Measurements from ENCODE around the gene CDHR3.

Gene CDHR3

DNA sequence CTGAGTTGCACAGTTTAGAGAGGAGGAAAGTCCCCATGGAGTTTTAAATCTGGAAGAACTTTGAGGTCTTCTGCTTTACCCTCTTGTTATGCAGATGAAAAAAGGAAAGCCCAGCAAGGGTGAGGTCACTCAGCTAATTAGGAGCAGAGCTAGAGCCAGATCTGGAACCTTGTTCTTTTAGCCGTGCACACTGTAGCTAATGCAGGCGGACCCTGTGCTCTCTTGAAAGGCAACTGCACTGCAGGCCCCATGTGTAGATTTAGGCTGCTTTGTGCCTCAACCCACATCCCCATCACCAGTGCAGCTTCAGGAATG is 85.6 kb downstream of the CDHR3 start:
- FAIRE-seq (no peak), DNase-seq (ENCODE audit: low spot score) (no peak)

DNA sequence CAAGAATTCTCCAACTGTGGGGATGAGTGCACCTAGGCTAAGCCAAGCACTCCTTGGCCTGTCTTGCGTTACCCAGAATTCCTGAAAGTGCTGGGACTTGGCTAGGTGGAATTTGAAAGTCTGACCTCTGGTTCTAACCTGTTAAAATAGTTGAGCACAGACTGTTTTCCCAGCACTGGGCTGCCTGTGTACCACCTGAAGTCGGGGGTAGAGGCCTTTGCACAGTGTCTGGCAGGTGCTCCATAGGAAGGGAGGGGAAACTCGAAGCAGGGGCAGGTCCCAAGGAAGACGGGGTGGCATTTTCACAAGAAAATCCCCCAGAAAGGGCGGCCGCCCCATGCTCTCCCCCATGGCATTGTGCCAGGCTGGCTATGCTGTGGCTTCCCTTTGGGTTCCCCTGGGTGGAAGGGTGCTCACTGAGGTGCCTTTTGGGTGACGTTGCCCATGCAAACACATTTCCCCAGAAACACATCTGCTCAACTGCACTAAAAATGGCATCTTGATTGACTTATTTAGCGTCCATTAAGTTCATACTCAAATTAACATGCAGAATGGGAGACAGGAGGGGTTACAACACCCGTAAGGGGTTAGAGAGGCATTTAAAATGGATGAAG is 86.2 kb downstream of the CDHR3 start:
- FAIRE-seq (no peak), DNase-seq (ENCODE audit: low spot score) (no peak)

DNA sequence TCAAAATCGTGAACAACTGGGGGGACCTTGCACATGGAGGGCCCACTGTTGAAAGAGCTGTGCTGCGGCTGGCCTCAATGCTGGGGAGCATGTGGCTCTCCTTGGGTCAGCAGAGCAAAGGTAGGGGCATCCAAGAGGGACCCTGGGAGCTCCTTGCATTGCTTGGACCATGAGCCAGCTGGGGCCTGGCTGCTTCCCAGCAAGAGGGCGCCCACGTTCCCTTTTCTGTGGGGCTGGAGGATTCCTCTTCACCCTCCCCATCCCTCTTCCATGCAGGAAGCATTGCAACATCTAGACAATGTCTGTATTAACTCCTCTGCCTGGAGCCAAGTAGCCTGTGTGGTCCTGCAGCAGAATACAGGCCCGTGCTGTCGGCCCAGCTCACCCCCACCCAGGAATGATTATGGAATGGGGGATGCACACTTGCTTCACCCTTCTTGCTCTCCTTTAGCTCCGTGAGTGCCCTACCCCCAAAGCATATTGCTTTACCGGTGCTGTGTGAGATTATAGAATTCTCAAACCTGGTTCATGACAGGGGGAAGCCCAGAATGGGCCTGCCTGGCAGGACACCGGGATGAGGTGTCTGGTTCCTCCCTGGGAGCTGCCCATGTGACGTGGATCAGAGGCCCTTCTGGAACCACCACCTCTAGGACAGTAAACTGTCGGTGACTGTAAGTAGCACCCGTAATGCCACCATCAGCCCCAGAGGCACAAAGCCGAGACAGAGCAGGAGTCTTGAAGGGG is 87.1 kb downstream of the CDHR3 start:
- no peak for FAIRE-seq

DNA sequence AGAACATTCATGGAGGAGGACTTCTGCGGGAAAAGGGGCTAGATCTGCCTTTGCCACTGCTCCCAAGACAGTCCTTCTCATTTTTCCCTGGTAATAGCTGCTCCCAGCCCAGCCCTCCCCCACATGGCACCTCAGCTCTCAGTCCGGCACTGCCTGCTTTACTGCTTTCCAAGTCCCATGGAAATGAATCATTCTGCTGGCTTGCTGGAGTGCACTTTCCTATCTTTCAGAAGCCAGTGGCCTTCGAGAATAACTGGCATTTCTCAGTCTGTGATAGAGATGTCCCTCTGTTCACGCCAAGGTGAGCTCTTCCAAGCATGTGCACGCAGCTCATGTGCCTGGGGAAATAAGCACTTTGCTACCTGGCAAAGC is 87.7 kb downstream of the CDHR3 start:
- FAIRE-seq, result no peak
- peak; percentile 64 for DNase-seq (ENCODE audit: low spot score)

More for the DNA sequence above, 87.1 kb downstream of the CDHR3 start:
- peak; percentile 70 for DNase-seq (ENCODE audit: low spot score)

DNA sequence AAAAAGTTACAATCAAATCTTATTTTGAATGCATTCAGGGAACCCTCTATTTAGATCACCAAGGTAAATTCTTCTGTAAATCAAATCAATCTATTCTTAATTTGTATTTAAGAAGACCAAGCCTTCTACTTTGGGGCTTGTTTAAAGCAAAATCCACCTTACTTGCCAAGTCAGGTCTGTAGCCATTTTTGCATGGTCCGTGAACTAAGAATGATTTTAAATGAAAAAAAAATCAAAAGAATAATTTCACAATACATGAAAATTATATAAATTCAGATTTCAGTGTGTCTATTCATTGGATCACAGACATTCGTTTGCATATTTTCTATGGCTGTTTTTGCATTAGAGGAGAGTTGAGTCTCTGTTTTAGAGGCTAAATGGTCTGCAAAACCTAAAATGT is 89.6 kb downstream of the CDHR3 start:
- no peak for FAIRE-seq
- DNase-seq (ENCODE audit: low spot score), result no peak

DNA sequence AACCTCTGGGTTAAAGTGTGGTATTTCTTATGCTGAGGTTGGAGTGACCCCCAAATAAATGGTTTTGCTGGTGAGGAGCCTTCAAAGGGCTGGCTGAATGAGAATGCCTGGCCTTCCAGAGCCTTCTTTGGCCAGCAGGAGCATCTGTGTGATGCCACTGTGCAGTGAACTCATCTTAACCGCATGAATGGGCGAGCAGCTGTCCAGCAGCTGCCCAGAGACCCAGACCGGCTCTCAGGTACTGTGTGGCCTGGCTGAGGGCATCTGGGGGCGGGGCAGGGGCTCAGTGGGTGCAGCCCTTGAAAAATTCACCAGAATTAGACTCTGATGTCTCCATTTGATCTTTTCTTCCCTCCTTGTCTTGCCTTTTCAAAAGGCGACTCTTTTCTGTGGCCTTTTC is 90.0 kb downstream of the CDHR3 start:
- DNase-seq (ENCODE audit: low spot score), result no peak
- FAIRE-seq, result no peak

DNA sequence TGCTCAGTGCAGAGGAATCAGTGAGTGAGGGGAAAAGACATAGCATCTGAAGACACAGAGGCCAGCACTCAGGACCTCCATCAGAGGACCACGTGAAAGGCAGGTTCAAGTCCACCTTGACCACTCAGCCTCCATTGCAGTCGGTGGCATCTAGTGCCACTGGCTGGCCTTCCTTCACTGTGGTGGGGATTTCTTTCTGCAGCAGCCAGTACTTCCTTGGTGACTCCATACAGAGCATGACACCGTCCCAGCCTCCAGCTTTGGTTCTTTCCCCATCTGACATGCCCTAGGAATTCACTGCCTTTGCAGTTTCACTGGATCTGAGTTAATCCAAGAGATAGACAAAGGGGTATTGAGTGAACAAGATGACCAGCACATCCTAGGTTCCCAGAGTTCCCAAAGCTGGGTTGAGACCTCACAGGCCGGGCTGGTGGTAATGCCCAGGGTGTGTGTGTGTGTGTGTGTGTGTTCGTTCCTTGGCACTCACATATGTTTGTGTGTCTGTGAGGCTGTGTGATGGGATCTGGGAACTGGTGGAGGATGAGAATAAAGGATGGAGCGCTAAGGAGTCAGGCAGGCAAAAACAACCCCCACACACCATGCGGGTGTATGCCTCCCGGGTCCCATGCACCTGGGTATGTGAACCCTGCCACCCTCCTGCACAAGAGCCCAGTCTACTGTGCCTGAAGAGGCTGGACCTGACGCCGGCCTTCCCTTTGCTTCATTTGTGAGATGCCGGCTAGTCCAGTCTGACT is 91.3 kb downstream of the CDHR3 start:
- FAIRE-seq (no peak), DNase-seq (ENCODE audit: low spot score) (no peak)

DNA sequence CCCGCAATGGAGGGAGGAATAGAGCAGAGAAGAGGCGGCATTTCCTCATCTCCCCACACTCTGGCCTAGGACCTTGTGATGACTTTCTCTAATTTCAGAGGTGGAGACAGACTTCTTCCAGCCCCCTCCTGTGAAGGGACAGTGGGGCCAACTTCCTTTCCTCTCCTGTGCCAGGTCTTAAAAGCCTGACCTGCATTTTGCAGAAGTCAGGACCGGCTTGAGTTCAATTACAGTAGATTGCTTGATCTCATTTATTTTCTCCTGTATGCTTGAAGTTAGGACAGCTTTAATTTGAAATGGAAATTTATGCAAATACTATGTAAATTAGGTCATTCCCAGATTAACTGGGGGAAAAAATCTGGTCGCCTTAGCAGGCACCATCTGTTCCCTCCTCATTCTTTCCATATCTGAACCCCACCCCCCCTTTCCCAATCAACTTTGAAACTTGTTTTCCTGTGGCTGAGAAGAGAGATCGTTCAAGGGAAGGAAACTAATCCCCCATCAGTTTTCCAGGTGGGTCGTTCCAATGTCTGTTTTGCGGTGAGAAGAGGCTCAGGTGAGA is 92.0 kb downstream of the CDHR3 start:
- FAIRE-seq (no peak), DNase-seq (ENCODE audit: low spot score) (no peak)

DNA sequence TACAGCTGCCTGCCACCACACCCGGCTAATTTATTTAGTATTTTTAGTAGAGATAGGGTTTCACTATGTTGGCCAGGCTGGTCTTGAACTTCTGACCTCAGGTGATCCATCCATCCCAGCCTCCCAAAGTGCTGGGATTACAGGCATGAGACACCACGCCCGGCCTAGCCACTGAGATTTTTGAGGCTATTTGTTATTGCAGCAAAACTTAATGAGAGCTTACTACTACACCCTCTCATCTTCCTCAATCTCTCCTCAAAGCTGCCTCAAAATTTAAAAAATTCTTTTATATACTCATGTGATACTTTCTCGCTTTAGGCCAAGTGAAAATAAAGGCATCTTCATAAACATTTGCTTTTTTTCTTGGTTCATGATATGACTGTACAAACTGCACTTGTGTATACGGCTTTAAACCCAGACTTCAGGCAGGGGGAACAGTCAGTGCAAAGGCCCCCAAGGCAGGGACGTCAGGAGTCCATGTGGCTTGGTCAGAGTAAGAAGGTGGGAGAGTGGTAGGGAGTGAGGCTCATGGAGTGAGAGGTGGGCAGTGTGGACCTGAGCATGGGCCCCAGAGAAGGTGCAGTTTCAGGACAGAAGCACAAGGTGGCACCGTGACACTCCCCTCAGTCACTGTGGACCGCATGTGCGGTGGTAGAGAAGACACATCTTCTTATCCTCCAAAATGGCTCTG is 93.6 kb downstream of the CDHR3 start:
- FAIRE-seq (peak; percentile 89), DNase-seq (ENCODE audit: low spot score) (peak; percentile 83)

DNA sequence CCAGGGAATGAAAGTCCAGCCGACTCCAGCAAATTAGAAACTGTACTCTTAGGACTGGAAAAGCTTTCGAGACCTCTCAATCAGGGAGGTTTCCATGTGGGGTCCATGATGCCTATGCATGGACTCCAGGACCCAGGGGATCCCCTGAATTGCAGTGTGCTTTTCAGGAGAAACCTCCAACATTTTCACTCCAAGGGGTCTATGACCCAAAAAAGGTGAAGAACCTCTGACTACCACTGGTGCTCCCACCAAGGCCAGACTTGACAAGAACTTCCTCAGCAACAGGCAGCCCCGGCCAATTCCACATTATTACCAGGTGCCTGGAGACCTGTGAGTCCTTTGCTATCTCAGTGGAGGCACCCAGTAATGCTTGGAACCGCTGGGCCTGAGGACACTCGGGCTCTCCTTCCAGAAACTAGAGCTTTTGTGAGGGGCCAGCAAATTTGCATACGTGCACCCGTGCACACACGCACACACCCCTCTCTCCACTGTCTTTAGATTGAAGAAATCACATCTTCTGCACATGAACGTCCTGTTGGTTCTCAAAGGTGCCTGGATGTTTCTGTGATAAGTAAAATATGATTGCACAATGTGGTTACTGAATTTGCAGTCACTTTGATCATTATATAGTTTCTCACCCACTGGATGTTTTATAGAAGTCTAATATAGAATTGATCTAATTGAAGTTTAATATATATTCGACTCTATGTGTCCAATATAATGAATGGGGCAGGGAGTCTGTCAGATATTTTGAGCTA is 94.3 kb downstream of the CDHR3 start:
- FAIRE-seq, result no peak
- DNase-seq (ENCODE audit: low spot score), result no peak

DNA sequence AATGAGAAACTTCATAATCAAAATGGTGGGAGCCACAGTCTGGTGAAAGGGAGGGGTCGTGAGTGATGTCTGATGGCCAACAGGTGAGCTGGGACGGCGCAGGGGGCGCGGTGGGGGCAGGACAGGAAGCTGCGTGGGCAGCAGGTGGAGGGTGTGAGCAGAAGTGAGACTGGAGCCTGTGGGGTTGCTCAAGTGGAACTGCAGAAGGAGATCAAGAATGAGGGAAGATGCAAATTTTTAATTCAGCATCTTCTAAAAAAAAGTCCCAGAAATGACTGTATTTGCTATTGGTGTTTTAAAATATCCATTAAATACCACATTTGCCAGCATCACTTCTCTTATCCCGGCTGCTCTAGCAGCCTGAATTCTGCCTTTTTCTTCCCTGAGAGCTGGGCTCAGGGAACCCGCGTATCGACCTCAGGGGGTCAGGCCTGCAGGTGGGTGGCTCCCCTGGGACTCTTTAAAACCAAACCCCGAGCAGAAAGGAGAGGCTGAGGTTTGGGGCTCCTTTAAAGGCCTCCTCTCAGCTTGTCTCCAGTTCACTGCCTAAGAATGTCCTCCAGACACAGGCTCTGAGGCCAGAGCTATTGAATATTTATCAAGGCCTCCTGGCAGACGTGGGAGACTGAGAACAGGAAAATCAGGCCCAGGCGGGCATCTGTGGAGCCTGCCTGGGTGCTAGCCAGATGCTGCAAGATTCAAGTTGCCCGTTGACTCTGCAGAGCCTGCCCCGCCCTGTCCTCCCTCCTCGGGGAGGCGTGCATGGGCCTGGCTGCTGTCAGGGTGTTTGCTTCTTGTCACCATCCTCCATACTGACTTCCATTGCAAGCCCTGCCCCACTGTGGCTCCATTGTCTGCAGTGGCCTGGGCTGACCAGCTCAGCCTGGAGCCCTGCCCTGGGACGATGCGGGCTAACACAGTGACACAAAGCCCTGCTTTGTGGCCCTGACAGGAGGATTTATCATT is 95.2 kb downstream of the CDHR3 start:
- DNase-seq (ENCODE audit: low spot score) (no peak), FAIRE-seq (peak; percentile 27)

DNA sequence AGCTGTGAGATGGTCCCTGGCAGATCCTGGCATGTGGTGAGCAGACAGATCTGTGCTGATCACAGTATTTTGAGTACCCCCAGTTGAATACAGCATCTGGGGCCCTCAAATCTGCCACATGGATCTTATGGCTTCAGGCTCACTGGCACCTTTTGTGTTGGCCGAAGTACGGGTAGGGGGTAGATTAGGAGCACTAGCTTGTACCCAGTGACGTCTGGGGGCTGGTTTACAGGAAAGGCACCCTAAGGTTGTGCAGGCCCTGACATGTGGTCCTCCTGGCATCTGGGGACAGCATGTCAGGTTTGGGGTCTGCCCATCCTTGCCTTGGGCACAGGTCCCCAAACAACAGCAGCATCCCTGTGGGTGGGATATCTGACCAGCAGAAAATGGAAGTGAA is 95.9 kb downstream of the CDHR3 start:
- DNase-seq (ENCODE audit: low spot score) (no peak), FAIRE-seq (no peak)

DNA sequence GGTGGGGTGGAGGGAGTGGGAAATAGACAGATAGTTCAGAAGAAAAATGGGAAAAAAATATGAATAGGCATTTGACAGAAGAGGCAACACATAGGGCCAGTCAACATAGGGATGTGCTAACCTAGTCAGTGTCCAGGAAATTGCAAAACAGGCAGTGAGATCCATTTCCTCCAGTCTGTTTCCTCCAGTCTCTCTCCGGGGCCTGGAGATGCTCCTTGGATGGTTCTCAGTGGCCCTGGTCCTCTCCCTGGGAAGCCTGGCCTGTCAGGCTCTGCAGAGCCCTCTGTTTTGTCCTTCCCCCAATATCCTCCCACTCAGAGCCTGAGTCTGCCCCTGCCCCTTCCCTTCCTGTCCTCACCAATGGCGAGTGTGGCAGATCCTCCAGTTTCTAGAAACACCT is 96.5 kb downstream of the CDHR3 start:
- FAIRE-seq (no peak), DNase-seq (ENCODE audit: low spot score) (no peak)

DNA sequence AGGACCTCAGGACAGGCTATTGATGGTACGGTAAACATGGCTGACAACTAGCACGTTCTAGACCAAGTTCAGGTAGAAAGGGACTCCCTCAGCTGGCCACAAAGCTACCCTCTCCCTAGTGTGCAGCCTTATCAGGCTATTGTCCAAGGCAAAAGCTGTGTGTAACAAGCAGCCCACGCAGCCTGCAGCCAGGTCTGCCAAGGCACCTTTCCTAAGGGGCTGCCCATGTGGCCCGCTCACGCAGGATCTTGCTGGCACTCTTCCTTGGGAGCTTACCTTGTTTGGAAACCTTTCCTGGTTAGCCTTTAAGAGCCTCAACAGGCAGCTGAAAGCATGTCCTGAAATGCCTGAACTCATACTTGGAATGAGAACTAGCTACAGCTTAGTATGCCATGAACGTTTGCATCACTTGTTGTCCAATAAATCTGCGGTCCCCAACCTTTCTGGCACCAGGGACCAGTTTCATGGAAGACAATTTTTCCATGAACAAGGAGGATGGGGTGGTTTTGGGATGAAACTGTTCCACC is 97.4 kb downstream of the CDHR3 start:
- FAIRE-seq, result no peak
- DNase-seq (ENCODE audit: low spot score), result no peak

DNA sequence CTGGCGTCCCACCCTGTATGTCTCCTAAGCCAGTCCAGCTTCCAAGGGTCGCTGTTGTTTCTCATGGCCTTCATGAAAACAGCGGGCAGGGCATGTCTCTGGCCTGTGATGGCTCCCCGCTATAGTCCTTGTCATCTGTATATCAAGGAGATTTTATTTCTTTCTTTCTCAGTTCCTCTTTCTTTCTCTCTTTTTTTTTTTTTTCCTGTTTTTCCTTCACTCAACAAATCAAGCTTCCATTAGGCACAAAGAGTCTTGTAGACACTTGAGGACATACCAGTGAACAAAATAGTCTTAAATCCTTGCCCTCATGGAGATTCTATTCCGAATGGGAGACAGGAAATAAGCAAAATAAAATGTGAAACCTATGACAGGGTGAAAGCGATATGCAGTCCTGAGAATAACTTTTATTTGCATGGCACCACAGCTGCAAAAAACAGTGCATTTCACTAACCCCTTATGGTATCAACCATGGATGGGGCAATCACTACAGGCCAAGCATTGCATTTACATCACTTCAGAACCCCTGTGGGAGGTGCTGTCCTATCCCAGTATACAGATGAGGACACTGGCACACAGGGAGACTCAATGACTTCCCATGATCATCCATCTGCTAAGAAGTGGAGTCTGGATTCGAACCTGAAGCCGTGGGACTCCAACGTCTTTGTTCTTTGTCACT is 98.4 kb downstream of the CDHR3 start:
- FAIRE-seq (no peak), DNase-seq (ENCODE audit: low spot score) (no peak)

DNA sequence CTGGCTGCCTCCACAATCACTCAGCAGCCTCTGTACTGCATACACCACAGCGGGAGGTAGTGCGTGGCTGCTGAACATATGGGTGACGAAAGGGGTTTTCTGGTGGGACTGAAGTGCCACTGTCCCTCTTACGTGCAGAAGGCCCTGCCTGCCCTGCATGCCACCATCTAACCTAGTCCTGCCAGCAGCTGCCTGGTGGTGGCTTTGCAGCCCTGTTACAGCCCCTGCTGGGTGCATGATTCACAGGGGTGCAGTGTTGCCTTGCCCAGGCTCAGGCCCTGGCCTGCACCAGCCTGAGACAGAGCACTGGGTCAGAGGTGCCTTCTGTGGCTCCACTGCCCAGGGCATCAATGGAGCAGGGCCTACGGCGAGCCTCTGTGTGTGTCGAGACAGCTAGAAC is 98.9 kb downstream of the CDHR3 start:
- FAIRE-seq, result no peak
- DNase-seq (ENCODE audit: low spot score), result no peak

DNA sequence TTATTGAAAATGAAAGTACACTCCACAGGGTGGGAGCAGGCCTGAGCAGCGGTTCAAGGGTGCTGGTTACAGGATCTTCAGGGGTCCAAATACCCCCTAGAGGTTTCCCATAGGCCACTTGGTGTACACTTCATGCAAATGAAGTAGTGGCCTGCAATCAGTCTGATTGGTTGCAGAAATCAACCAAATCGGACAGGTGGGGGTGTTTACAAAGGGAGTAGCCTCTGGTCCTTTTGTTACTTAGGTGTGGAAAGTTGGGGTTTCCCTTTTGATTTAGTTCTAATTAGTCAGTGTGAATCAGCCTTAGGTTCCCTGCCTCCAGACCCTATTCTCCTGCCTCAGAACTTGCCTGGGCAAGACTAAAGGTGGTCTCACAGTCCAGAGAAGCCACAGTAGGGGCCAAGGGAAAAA is 99.5 kb downstream of the CDHR3 start:
- DNase-seq (ENCODE audit: low spot score), result no peak
- FAIRE-seq, result no peak

DNA sequence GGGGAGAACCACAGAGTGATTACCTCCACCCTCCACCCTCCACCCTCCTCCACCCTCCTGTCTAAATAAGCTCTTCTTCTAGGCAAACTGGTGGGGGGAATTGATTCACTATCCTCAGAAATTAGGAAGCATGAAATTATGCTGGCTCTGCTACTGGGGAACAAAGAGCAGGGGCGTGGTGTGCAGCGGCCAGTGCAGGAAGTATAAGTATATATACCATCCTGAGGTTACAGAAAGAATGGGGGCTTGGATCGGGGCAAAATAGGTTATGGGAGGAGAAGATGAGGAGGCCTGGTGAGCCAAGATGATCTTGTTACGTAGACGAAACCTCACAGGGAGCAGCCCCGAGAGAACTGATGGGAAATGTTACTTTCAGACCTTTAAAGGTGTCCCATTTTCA is 100.0 kb downstream of the CDHR3 start:
- FAIRE-seq (no peak), DNase-seq (ENCODE audit: low spot score) (no peak)

DNA sequence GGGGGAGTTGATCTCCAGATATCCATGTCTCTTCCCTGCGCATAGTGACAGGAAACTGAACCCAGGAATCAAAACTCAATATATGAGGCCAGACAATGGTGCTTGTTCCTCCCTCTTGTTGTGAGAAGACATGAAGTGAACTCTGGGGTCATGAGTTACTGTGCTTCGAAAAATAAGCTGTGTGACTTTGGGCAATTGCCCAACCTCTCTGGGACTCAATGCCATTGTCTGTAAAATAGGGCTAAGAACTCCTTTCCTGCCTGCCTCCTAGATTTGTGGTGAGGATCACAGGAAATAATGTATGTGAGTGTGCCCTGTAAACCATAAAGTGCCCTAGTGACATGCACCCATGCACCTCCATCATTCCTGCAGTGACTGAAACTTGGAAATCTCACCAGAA is 100.6 kb downstream of the CDHR3 start:
- no peak for FAIRE-seq
- DNase-seq (ENCODE audit: low spot score), result no peak

All from urothelium cell line (cell line).